HEK293 (cell line): ENCODE results near the gene ISL1.

Experiments
- KLF16 ChIP-seq: fragments of 450-650 bp; formaldehyde crosslinking; IDR thresholded peaks from 2 replicates; pipeline ENCODE4 v1.5.1; 2017; ENCODE audit warnings: missing biosample characterization, missing genetic modification characterization
- TRIM28 ChIP-seq: IDR thresholded peaks from 2 replicates; pipeline ENCODE4 v1.6.1; 2011; ENCODE audit warnings: low read length, control low read depth, borderline replicate concordance
- ZNF274 ChIP-seq, 2 experiments: fragments of 200-500 bp in 1 of 2; fragments of 450-650 bp in 1 of 2; sonication (Bioruptor generic) in 1 of 2; formaldehyde crosslinking in 1 of 2; IDR thresholded peaks; 2 replicates each; pipeline versions ENCODE4 v1.5.1 to v1.6.1; 2014 to 2016; ENCODE audit warnings: borderline replicate concordance in 1 of 2, inconsistent platforms in 1 of 2, low read length in 1 of 2, missing biosample characterization in 1 of 2, missing genetic modification characterization in 1 of 2
- ZNF394 ChIP-seq: fragments of 450-650 bp; formaldehyde crosslinking; IDR thresholded peaks from 2 replicates; pipeline ENCODE4 v1.5.1; 2016; ENCODE audit warnings: missing biosample characterization, missing genetic modification characterization, mild to moderate bottlenecking, moderate library complexity, borderline replicate concordance
- TF ChIP-seq, protein P1 (sequence below): fragments of 450-650 bp; formaldehyde crosslinking; IDR thresholded peaks from 2 replicates; pipeline ENCODE4 v1.5.1; 2016; ENCODE audit warnings: missing biosample characterization, missing genetic modification characterization

DNA sequence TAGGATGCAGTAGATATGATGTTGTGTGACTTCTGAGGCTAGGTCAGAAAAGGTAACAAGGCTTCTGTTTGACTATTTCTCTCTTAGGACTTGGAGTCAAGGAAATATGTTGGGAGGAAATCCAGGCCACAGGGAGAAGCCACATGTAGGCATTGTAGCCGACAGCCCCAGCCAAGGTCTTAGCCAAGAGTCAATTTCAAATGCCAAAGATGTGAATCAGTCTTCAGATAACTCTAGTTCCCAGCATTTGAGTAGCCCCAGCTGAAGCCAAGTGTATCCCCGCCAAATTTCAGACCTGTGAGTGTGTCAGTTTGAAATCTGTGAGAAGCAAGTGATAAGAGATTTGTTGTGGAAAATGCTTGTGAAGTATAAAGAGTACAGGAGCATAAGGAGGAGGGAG is 38.1 kb upstream of the ISL1 start:
- TF ChIP-seq KLF16 (tag by site-specific recombination) (no peak), TRIM28 (no peak), ZNF394 (tag by site-specific recombination) (no peak), ZNF274 (IDR thresholded peaks at IDR 0.05; ENCODE audit: low read length) (no peak), ZNF274 (tag by site-specific recombination; IDR thresholded peaks at IDR 0.05; ENCODE audit: borderline replicate concordance) (no peak)
- TF ChIP-seq, protein P1, sequence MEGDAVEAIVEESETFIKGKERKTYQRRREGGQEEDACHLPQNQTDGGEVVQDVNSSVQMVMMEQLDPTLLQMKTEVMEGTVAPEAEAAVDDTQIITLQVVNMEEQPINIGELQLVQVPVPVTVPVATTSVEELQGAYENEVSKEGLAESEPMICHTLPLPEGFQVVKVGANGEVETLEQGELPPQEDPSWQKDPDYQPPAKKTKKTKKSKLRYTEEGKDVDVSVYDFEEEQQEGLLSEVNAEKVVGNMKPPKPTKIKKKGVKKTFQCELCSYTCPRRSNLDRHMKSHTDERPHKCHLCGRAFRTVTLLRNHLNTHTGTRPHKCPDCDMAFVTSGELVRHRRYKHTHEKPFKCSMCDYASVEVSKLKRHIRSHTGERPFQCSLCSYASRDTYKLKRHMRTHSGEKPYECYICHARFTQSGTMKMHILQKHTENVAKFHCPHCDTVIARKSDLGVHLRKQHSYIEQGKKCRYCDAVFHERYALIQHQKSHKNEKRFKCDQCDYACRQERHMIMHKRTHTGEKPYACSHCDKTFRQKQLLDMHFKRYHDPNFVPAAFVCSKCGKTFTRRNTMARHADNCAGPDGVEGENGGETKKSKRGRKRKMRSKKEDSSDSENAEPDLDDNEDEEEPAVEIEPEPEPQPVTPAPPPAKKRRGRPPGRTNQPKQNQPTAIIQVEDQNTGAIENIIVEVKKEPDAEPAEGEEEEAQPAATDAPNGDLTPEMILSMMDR, result no peak
